ENCODE measurements around the gene STOX2. TPM values are rescaled to one million over a fixed set of nuclear protein-coding genes. Genes with fewer than 3 reads are reported as not detected.

Gene STOX2
- total RNA-seq, 5 donors from 2014 or later (not counting 1 experiment from before 2014, with no cell fraction given) = 0.22 to 0.50 TPM; not detected in 3

- ChIA-PET CTCF (no interaction called here), POLR2A (no interaction called here)
- Mint-ChIP-seq H3K4me1 (no peaks in the 10 kb centered on the region), H3K9me3 (no peaks in the 10 kb centered on the region), H3K27ac (no peak overlapping the region), H3K4me3 (no peak overlapping the region), H3K36me3 (no peaks in the 10 kb centered on the region), H3K27me3 (peaks cover 7 to 13% of the 10 kb centered on the region in 2 donors)
- Histone ChIP-seq H3K27ac (ENCODE audit: low read length) (no peak overlapping the region), H3K4me1 (ENCODE audit: control insufficient read depth in 1 of 2, extremely low read depth in 1 of 2, insufficient read depth in 2 of 2, low read length in 2 of 2) (no peaks in the 10 kb centered on the region), H3K9me3 (no peaks in the 10 kb centered on the region), H3K4me3 (ENCODE audit: control insufficient read depth in 1 of 2, extremely low read depth in 1 of 2, low read length in 1 of 2) (no peak overlapping the region), H3K36me3 (ENCODE audit: control insufficient read depth in 2 of 2, extremely low read depth in 1 of 2, insufficient read depth in 1 of 2, low read length in 1 of 2) (no peaks in the 10 kb centered on the region), H3K27me3 (replicated peaks in 1 of 2; ENCODE audit: control insufficient read depth in 2 of 2, extremely low read depth in 1 of 2, insufficient read depth in 2 of 2, low read length in 1 of 2) (no peaks in the 10 kb centered on the region)
- ATAC-seq (replicated peaks in 1 of 4) (no peak), DNase-seq (no peak)
- WGBS (ENCODE audit: insufficient coverage) = no CpG with 5 or more reads among the region's 10 CpGs
Measured at GRCh38 chr4:183959319-183960045, 54.4 kb downstream of the STOX2 start.

DNA sequence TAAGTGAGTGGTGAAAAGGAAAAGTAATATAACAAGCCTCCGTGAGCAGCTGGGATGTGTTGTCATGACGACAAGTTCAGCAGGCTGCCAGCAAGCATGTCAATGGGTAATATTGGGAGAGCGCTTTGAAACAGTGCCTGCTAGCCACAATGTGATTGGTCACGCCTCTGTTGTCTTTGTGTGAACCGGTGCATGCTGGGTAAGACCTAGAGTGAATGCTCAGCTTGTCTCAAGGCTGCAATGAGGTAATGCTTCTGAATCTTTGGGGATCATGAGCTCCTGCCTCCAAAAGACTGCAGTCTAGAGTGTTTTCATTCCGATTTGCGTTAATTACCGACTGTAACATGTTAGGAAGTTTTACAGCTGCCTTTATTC, 54.9 kb downstream of the STOX2 start:
- Mint-ChIP-seq H3K4me1 (no peaks in the 10 kb centered on the region), H3K27me3 (peaks cover 8 to 14% of the 10 kb centered on the region in 2 donors), H3K9me3 (no peaks in the 10 kb centered on the region), H3K27ac (no peak overlapping the region), H3K4me3 (no peak overlapping the region), H3K36me3 (no peaks in the 10 kb centered on the region)
- ATAC-seq (replicated peaks in 1 of 4) (no peak), DNase-seq (no peak)
- Histone ChIP-seq H3K27me3 (replicated peaks in 1 of 2; ENCODE audit: control insufficient read depth in 2 of 2, extremely low read depth in 1 of 2, insufficient read depth in 2 of 2, low read length in 1 of 2) (no peaks in the 10 kb centered on the region), H3K4me1 (ENCODE audit: control insufficient read depth in 1 of 2, extremely low read depth in 1 of 2, insufficient read depth in 2 of 2, low read length in 2 of 2) (no peaks in the 10 kb centered on the region), H3K27ac (ENCODE audit: low read length) (no peak overlapping the region), H3K9me3 (no peaks in the 10 kb centered on the region), H3K36me3 (ENCODE audit: control insufficient read depth in 2 of 2, extremely low read depth in 1 of 2, insufficient read depth in 1 of 2, low read length in 1 of 2) (no peaks in the 10 kb centered on the region), H3K4me3 (ENCODE audit: control insufficient read depth in 1 of 2, extremely low read depth in 1 of 2, low read length in 1 of 2) (no peak overlapping the region)
- WGBS (ENCODE audit: insufficient coverage) = 80% methylated on average over 5 of the region's 8 CpGs
- ChIA-PET CTCF (no interaction called here), POLR2A (no interaction called here)

GRCh38 chr4:183960962-183961541, 55.9 kb downstream of the STOX2 start:
- H3K4me3 Mint-ChIP-seq = no peak overlapping the region
- no peak overlapping the region for H3K4me3 ChIP-seq (ENCODE audit: control insufficient read depth in 1 of 2, extremely low read depth in 1 of 2, low read length in 1 of 2)
- no peaks in the 10 kb centered on the region for H3K4me1 Mint-ChIP-seq
- no peaks in the 10 kb centered on the region for H3K36me3 Mint-ChIP-seq
- H3K9me3 Mint-ChIP-seq = no peaks in the 10 kb centered on the region
- ATAC-seq (replicated peaks in 1 of 4) = no peak
- no peak overlapping the region for H3K27ac ChIP-seq (ENCODE audit: low read length)
- peaks cover 0 to 6% of the 10 kb centered on the region in 2 experiments for H3K27me3 ChIP-seq (replicated peaks in 1 of 2; ENCODE audit: control insufficient read depth in 2 of 2, extremely low read depth in 1 of 2, insufficient read depth in 2 of 2, low read length in 1 of 2)
- H3K27me3 Mint-ChIP-seq = peaks cover 18 to 22% of the 10 kb centered on the region in 2 donors
- ChIA-PET POLR2A (no interaction called here), CTCF (no interaction called here)
- whole genome bisulfite sequencing (ENCODE audit: insufficient coverage) = 100% methylated on average over 2 of the region's 12 CpGs
- no peaks in the 10 kb centered on the region for H3K36me3 ChIP-seq (ENCODE audit: control insufficient read depth in 2 of 2, extremely low read depth in 1 of 2, insufficient read depth in 1 of 2, low read length in 1 of 2)
- no peak for DNase-seq
- no peak overlapping the region for H3K27ac Mint-ChIP-seq
- H3K4me1 ChIP-seq (ENCODE audit: control insufficient read depth in 1 of 2, extremely low read depth in 1 of 2, insufficient read depth in 2 of 2, low read length in 2 of 2) = peaks cover 0 to 2% of the 10 kb centered on the region in 2 experiments
- H3K9me3 ChIP-seq = no peaks in the 10 kb centered on the region

- Mint-ChIP-seq H3K27me3 (peaks cover 25 to 28% of the 10 kb centered on the region in 2 donors), H3K4me3 (no peak overlapping the region), H3K9me3 (no peaks in the 10 kb centered on the region), H3K27ac (no peak overlapping the region), H3K36me3 (no peaks in the 10 kb centered on the region), H3K4me1 (no peaks in the 10 kb centered on the region)
- ChIA-PET POLR2A (no interaction called here), CTCF (no interaction called here)
- Histone ChIP-seq H3K27ac (ENCODE audit: low read length) (no peak overlapping the region), H3K4me1 (ENCODE audit: control insufficient read depth in 1 of 2, extremely low read depth in 1 of 2, insufficient read depth in 2 of 2, low read length in 2 of 2) (peaks cover 0 to 2% of the 10 kb centered on the region in 2 experiments), H3K27me3 (replicated peaks in 1 of 2; ENCODE audit: control insufficient read depth in 2 of 2, extremely low read depth in 1 of 2, insufficient read depth in 2 of 2, low read length in 1 of 2) (peaks cover 0 to 7% of the 10 kb centered on the region in 2 experiments), H3K4me3 (ENCODE audit: control insufficient read depth in 1 of 2, extremely low read depth in 1 of 2, low read length in 1 of 2) (no peak overlapping the region), H3K36me3 (ENCODE audit: control insufficient read depth in 2 of 2, extremely low read depth in 1 of 2, insufficient read depth in 1 of 2, low read length in 1 of 2) (no peaks in the 10 kb centered on the region), H3K9me3 (no peaks in the 10 kb centered on the region)
- ATAC-seq (replicated peaks in 1 of 4) (no peak), DNase-seq (no peak)
- WGBS (ENCODE audit: insufficient coverage) = no CpG with 5 or more reads among the region's 1 CpG
Measured at GRCh38 chr4:183961795-183962194, 56.7 kb downstream of the STOX2 start.

GRCh38 chr4:183962419-183962818, 57.3 kb downstream of the STOX2 start:
- no peak for ATAC-seq (replicated peaks in 1 of 4)
- ChIA-PET POLR2A (no interaction called here), CTCF (no interaction called here)
- H3K4me3 ChIP-seq (ENCODE audit: control insufficient read depth in 1 of 2, extremely low read depth in 1 of 2, low read length in 1 of 2) = no peak overlapping the region
- no CpG with 5 or more reads among the region's 2 CpGs for WGBS (ENCODE audit: insufficient coverage)
- peaks cover 0 to 7% of the 10 kb centered on the region in 2 experiments for H3K27me3 ChIP-seq (replicated peaks in 1 of 2; ENCODE audit: control insufficient read depth in 2 of 2, extremely low read depth in 1 of 2, insufficient read depth in 2 of 2, low read length in 1 of 2)
- no peak overlapping the region for H3K27ac ChIP-seq (ENCODE audit: low read length)
- Mint-ChIP-seq H3K27ac (no peak overlapping the region), H3K27me3 (peaks cover 28 to 32% of the 10 kb centered on the region in 2 donors), H3K9me3 (no peaks in the 10 kb centered on the region), H3K4me3 (no peak overlapping the region), H3K4me1 (no peaks in the 10 kb centered on the region), H3K36me3 (no peaks in the 10 kb centered on the region)
- H3K9me3 ChIP-seq = no peaks in the 10 kb centered on the region
- H3K36me3 ChIP-seq (ENCODE audit: control insufficient read depth in 2 of 2, extremely low read depth in 1 of 2, insufficient read depth in 1 of 2, low read length in 1 of 2) = no peaks in the 10 kb centered on the region
- no peak for DNase-seq
- peaks cover 0 to 2% of the 10 kb centered on the region in 2 experiments for H3K4me1 ChIP-seq (ENCODE audit: control insufficient read depth in 1 of 2, extremely low read depth in 1 of 2, insufficient read depth in 2 of 2, low read length in 2 of 2)

DNA sequence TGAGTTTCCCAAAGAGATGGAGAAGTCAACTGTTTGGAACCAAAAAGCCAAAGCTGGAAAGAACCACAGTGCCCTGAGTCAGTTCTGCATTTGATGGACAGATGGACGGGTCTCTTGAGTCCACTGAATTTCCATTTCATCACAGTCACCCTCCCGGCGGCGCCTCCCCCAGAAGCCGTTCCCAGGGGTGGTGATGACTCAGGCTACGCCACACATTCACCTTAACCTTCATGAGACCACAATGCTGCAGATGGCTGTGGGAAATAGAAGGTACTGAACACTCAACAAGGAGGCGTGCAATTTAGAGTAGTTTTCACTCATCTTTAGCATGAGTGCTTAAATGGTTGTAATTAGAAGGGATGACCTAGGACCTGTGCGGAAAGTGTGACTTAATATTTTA, 61.3 kb downstream of the STOX2 start:
- Histone ChIP-seq H3K4me1 (ENCODE audit: control insufficient read depth in 1 of 2, extremely low read depth in 1 of 2, insufficient read depth in 2 of 2, low read length in 2 of 2) (peaks cover 0 to 2% of the 10 kb centered on the region in 2 experiments), H3K4me3 (ENCODE audit: control insufficient read depth in 1 of 2, extremely low read depth in 1 of 2, low read length in 1 of 2) (no peak overlapping the region), H3K27ac (ENCODE audit: low read length) (no peak overlapping the region), H3K27me3 (replicated peaks in 1 of 2; ENCODE audit: control insufficient read depth in 2 of 2, extremely low read depth in 1 of 2, insufficient read depth in 2 of 2, low read length in 1 of 2) (peaks cover 0 to 11% of the 10 kb centered on the region in 2 experiments), H3K9me3 (no peaks in the 10 kb centered on the region), H3K36me3 (ENCODE audit: control insufficient read depth in 2 of 2, extremely low read depth in 1 of 2, insufficient read depth in 1 of 2, low read length in 1 of 2) (no peaks in the 10 kb centered on the region)
- Mint-ChIP-seq H3K4me3 (no peak overlapping the region), H3K4me1 (no peaks in the 10 kb centered on the region), H3K9me3 (no peaks in the 10 kb centered on the region), H3K36me3 (no peaks in the 10 kb centered on the region), H3K27me3 (peaks cover 39 to 44% of the 10 kb centered on the region in 2 donors), H3K27ac (no peak overlapping the region)
- ATAC-seq (replicated peaks in 1 of 4) = no peak
- ChIA-PET CTCF (interaction anchor here (0.6 to 0.7 kb wide), 2 partner anchors 139 to 208 kb away, joined by 3 read pairs; no protein-coding TSS in a partner anchor), POLR2A (no interaction called here)
- WGBS (ENCODE audit: insufficient coverage) = 50% methylated on average over 1 of the region's 8 CpGs
- DNase-seq = no peak

All from T-cell (primary cell).